Hepatocyte (in vitro differentiated cells): ENCODE results near the gene FALEC. TPM values are rescaled to one million over a fixed set of nuclear protein-coding genes. Genes with fewer than 3 reads are reported as not detected.

Experiments
- DNase-seq: peaks from one replicate; pipeline ENCODE4 v3.0.0-alpha.2; 2016; ENCODE audit warnings: low spot score
- H2AFZ ChIP-seq: fragments of 200-600 bp; sonication (generic); 2 replicates; pipeline ENCODE4 v1.6.0; 2016; ENCODE audit warnings: antibody characterized with exemption, mild to moderate bottlenecking
- H3K27ac ChIP-seq: fragments of 200-600 bp; sonication (generic); 2 replicates; pipeline ENCODE4 v1.5.1; 2016; ENCODE audit warnings: mild to moderate bottlenecking
- H3K27me3 ChIP-seq: fragments of 200-600 bp; sonication (generic); 2 replicates; pipeline ENCODE4 v1.6.1; 2016
- H3K36me3 ChIP-seq: fragments of 200-600 bp; sonication (generic); replicated peaks from 2 replicates; pipeline ENCODE4 v1.5.1; 2016; ENCODE audit warnings: low read depth; ENCODE audit not compliant: insufficient read depth
- H3K4me1 ChIP-seq: fragments of 200-600 bp; sonication (generic); 2 replicates; pipeline ENCODE4 v1.5.1; 2016; ENCODE audit warnings: mild to moderate bottlenecking, moderate library complexity; ENCODE audit not compliant: insufficient read depth
- H3K4me2 ChIP-seq: fragments of 200-600 bp; sonication (generic); 2 replicates; pipeline ENCODE4 v1.6.0; 2016
- H3K4me3 ChIP-seq: fragments of 200-600 bp; sonication (generic); 2 replicates; pipeline ENCODE4 v1.5.1; 2016; ENCODE audit warnings: mild to moderate bottlenecking
- H3K79me2 ChIP-seq: fragments of 200-600 bp; sonication (generic); 2 replicates; pipeline ENCODE4 v1.6.0; 2017; ENCODE audit warnings: mild to moderate bottlenecking
- H3K9me2 ChIP-seq: fragments of 200-600 bp; sonication (generic); replicated peaks from 2 replicates; pipeline ENCODE4 v1.6.0; 2017; ENCODE audit warnings: mild to moderate bottlenecking; ENCODE audit not compliant: insufficient read depth
- H3K9me3 ChIP-seq: fragments of 200-600 bp; sonication (generic); 2 replicates; pipeline ENCODE4 v1.5.1; 2016; ENCODE audit warnings: low read depth, mild to moderate bottlenecking
- H4K20me1 ChIP-seq: fragments of 200-600 bp; sonication (generic); 2 replicates; pipeline ENCODE4 v1.6.0; 2016; ENCODE audit warnings: mild to moderate bottlenecking; ENCODE audit not compliant: insufficient read depth, poor library complexity, severe bottlenecking
- CTCF ChIP-seq: fragments of 200-600 bp; sonication (generic); IDR thresholded peaks from 2 replicates; pipeline ENCODE4 v1.5.1; 2016; ENCODE audit warnings: antibody characterized with exemption, mild to moderate bottlenecking; ENCODE audit not compliant: poor library complexity
- EZH2 ChIP-seq: fragments of 200-600 bp; sonication (generic); IDR thresholded peaks from 2 replicates; pipeline ENCODE4 v1.6.1; 2016; ENCODE audit warnings: antibody characterized with exemption, mild to moderate bottlenecking, borderline replicate concordance
- EZH2phosphoT487 ChIP-seq: fragments of 200-600 bp; sonication (generic); IDR thresholded peaks from one replicate; pipeline ENCODE4 v1.6.1; 2018; ENCODE audit warnings: antibody characterized with exemption, mild to moderate bottlenecking, low read depth, moderate library complexity; ENCODE audit not compliant: unreplicated experiment, severe bottlenecking
- WGBS: methylation state at CpG from one replicate; pipeline ENCODE4 v1.1.6; 2016; ENCODE audit warnings: low lambda C conversion rate; ENCODE audit errors: missing lambda C conversion rate; 5-methylcytosine and 5-hydroxymethylcytosine counted together
- polyA plus RNA-seq: library from polyadenylated mRNA; unstranded; fragments of >200 nt; fragmentation: Nextera tagmentation; extraction: Ambion mirVana; gene quantifications from 2 replicates; pipeline ENCODE4 v1.2.1, GENCODE V29; 2016
- total RNA-seq: library from RNA; depleted of rRNA; stranded (reverse); fragments of >200 nt; gene quantifications from 2 replicates; pipeline ENCODE4 v1.2.3, GENCODE V29; 2014

Gene FALEC
- total and polyA plus RNA-seq, 2 experiments from 2014 or later, result 0.39 TPM; not detected in 1

GRCh38 chr1:150508982-150509381, 6.6 kb upstream of the FALEC start:
- 86% methylated on average over 4 of the region's 4 CpGs for WGBS
- Histone ChIP-seq H3K36me3 (no peaks in the 10 kb centered on the region), H3K4me3 (no peak overlapping the region), H3K4me1 (no peaks in the 10 kb centered on the region), H3K9me2 (no peaks in the 10 kb centered on the region), H3K4me2 (no peak overlapping the region), H3K79me2 (no peaks in the 10 kb centered on the region), H3K27me3 (no peaks in the 10 kb centered on the region), H3K9me3 (no peaks in the 10 kb centered on the region), H2AFZ (no peak overlapping the region), H4K20me1 (no peaks in the 10 kb centered on the region), H3K27ac (no peak overlapping the region)
- no peak for TF ChIP-seq EZH2phosphoT487
- no peak for TF ChIP-seq EZH2
- TF ChIP-seq CTCF, result no peak
- no peak for DNase-seq

- TF ChIP-seq CTCF, result no peak
- no peak for TF ChIP-seq EZH2
- no peak for TF ChIP-seq EZH2phosphoT487
- no peaks in the 10 kb centered on the region for H4K20me1 ChIP-seq
- H3K4me3 ChIP-seq, result no peak overlapping the region
- H3K4me2 ChIP-seq, result no peak overlapping the region
- H3K27ac ChIP-seq, result no peak overlapping the region
- no peaks in the 10 kb centered on the region for H3K27me3 ChIP-seq
- 96% methylated on average over 12 of the region's 12 CpGs for WGBS
- no peaks in the 10 kb centered on the region for H3K79me2 ChIP-seq
- no peak for DNase-seq
- H2AFZ ChIP-seq, result no peak overlapping the region
- no peaks in the 10 kb centered on the region for H3K9me3 ChIP-seq
- H3K4me1 ChIP-seq, result peaks cover 8% of the 10 kb centered on the region
- no peaks in the 10 kb centered on the region for H3K36me3 ChIP-seq
- no peaks in the 10 kb centered on the region for H3K9me2 ChIP-seq
Measured at GRCh38 chr1:150511551-150511950, 4.0 kb upstream of the FALEC start.

- no peaks in the 10 kb centered on the region for H3K36me3 ChIP-seq
- H3K9me3 ChIP-seq, result no peaks in the 10 kb centered on the region
- H3K9me2 ChIP-seq, result no peaks in the 10 kb centered on the region
- WGBS, result 94% methylated on average over 17 of the region's 17 CpGs
- TF ChIP-seq EZH2phosphoT487 (no peak), CTCF (no peak), EZH2 (no peak)
- no peak overlapping the region for H3K4me3 ChIP-seq
- H2AFZ ChIP-seq, result no peak overlapping the region
- H3K79me2 ChIP-seq, result no peaks in the 10 kb centered on the region
- no peaks in the 10 kb centered on the region for H3K27me3 ChIP-seq
- peaks cover 11% of the 10 kb centered on the region for H3K4me1 ChIP-seq
- no peak for DNase-seq
- no peaks in the 10 kb centered on the region for H4K20me1 ChIP-seq
- H3K4me2 ChIP-seq, result no peak overlapping the region
- H3K27ac ChIP-seq, result no peak overlapping the region
Measured at GRCh38 chr1:150511985-150512660, 3.4 kb upstream of the FALEC start.
